Uterus (tissue), 4 donors: ENCODE data around the gene CKMT2. TPM values are rescaled to one million over a fixed set of nuclear protein-coding genes. Genes with fewer than 3 reads are reported as not detected.
"Not testable (repeated sequence)": the region's sequence is repeated elsewhere in the genome, so short reads cannot be mapped to it uniquely, and the experiment has no call there.

Experiments used
- DNase-seq, 2 donors: peaks; one replicate each; pipeline ENCODE4 v3.0.0-alpha.2; 2019 to 2020
- H3K27ac ChIP-seq, 2 donors: fragments of 200-600 bp; sonication (generic); 1 replicate in 1 of 2; 2 replicates in 1 of 2; pipeline ENCODE4 v1.5.1; 2016 to 2018
- H3K27me3 ChIP-seq, 2 donors: fragments of 200-600 bp; sonication (generic); one replicate each; pipeline ENCODE4 v1.5.1; 2018 to 2019; ENCODE audit warnings: control low read depth in 1 of 2
- H3K36me3 ChIP-seq, 2 donors: fragments of 200-600 bp; sonication (generic); one replicate each; pipeline ENCODE4 v1.5.1; 2019; ENCODE audit warnings: control low read depth in 1 of 2
- H3K4me1 ChIP-seq, 2 donors: fragments of 200-600 bp; sonication (generic); one replicate each; pipeline ENCODE4 v1.5.1; 2018 to 2019; ENCODE audit warnings: control low read depth in 1 of 2
- H3K4me3 ChIP-seq, 2 donors: fragments of 200-600 bp; sonication (generic); 1 replicate in 1 of 2; 2 replicates in 1 of 2; pipeline ENCODE4 v1.5.1; 2018 to 2019; ENCODE audit warnings: mild to moderate bottlenecking in 1 of 2
- H3K9me3 ChIP-seq, 2 donors: fragments of 200-600 bp; sonication (generic); one replicate each; pipeline ENCODE4 v1.5.1; 2019; ENCODE audit warnings: control low read depth in 1 of 2
- POLR2A ChIP-seq, 2 donors: fragments of 450-650 bp; IDR thresholded peaks; one replicate each; pipeline ENCODE4 v1.6.1; 2016; ENCODE audit warnings: antibody characterized with exemption in 2 of 2, mild to moderate bottlenecking in 1 of 2, moderate library complexity in 1 of 2
- intact Hi-C: fragments of 100-400 bp; cut with DNase I; formaldehyde crosslinking; loops from one replicate; pipeline ENCODE4 v1.15.1; 2023; ENCODE audit warnings: low total_unique reads
- total RNA-seq, 4 donors: library from RNA; depleted of rRNA in 3 of 4; stranded (reverse); fragments of >200 nt in 3 of 4; gene quantifications; one replicate each; pipeline versions ENCODE4 v1.1.0 to v1.2.4, GENCODE V29; 2014 to 2023
- TF ChIP-seq, protein P1 (sequence below), 4 experiments: fragments of 200-600 bp in 2 of 4; fragments of 450-650 bp in 2 of 4; sonication (generic) in 2 of 4; IDR thresholded peaks; one replicate each; pipeline ENCODE4 v1.5.1; 2016 to 2019; ENCODE audit warnings: antibody characterized with exemption in 4 of 4, mild to moderate bottlenecking in 2 of 4, moderate library complexity in 1 of 4
- donor health status: DM: yes; HTN: yes; CAD: no.

The CKMT2 gene
- total RNA-seq, 4 donors from 2014 or later = 3.5 to 20.5 (median 9.8) TPM

DNA sequence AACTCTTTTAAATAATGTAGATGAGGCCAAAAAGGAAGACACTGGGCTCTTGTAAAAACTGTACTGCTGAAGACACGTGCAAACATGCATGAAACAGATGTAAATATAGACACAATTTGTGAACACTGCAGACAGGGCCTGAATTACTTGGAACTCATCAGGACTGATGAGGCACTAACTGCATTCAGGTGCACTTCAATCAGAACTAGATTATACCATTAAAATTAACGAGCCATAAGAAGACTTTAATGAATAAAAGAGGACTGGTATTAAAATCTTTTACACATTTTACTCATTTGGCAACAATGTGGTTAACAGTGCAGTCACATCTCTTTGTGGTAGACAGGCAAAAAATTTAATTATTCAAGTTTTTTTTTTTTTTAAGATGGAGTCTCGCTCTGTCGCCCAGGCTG is 54.9 kb downstream of the CKMT2 start:
- TF ChIP-seq POLR2A (IDR thresholded peaks at IDR 0.05) = no peak
- TF ChIP-seq, protein P1, sequence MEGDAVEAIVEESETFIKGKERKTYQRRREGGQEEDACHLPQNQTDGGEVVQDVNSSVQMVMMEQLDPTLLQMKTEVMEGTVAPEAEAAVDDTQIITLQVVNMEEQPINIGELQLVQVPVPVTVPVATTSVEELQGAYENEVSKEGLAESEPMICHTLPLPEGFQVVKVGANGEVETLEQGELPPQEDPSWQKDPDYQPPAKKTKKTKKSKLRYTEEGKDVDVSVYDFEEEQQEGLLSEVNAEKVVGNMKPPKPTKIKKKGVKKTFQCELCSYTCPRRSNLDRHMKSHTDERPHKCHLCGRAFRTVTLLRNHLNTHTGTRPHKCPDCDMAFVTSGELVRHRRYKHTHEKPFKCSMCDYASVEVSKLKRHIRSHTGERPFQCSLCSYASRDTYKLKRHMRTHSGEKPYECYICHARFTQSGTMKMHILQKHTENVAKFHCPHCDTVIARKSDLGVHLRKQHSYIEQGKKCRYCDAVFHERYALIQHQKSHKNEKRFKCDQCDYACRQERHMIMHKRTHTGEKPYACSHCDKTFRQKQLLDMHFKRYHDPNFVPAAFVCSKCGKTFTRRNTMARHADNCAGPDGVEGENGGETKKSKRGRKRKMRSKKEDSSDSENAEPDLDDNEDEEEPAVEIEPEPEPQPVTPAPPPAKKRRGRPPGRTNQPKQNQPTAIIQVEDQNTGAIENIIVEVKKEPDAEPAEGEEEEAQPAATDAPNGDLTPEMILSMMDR (IDR thresholded peaks at IDR 0.05) = no peak

DNA sequence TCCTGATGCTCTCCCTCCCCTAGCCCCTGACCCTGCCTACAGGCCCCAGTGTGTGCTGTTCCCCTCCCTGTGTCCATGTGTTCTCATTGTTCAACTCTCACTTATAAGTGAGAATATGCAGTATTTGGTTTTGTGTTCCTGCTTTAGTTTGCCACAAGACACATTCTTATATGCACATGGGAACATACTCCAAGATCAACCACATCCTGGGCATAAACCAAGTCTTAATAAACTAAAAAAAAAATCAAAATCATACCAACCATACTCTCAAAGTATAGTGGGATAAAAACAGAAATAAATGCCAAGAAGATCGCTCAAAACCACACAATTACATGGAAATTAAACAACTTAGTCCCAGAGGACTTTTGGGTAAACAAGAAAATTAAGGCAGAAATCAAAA is 57.0 kb downstream of the CKMT2 start:
- intact Hi-C loops = no loop called here
- Histone ChIP-seq H3K27me3 (no peaks in the 10 kb centered on the region), H3K9me3 (no peaks in the 10 kb centered on the region), H3K4me1 (no peaks in the 10 kb centered on the region), H3K36me3 (no peaks in the 10 kb centered on the region), H3K4me3 (no peak overlapping the region), H3K27ac (no peak overlapping the region)
- TF ChIP-seq, protein P1 (IDR thresholded peaks at IDR 0.05) = no peak
- no peak for TF ChIP-seq POLR2A (IDR thresholded peaks at IDR 0.05)
- no peak for DNase-seq

More for the DNA sequence above, 54.9 kb downstream of the CKMT2 start:
- Histone ChIP-seq H3K36me3 (no peaks in the 10 kb centered on the region), H3K27ac (no peak overlapping the region), H3K27me3 (no peaks in the 10 kb centered on the region), H3K4me1 (no peaks in the 10 kb centered on the region), H3K4me3 (no peak overlapping the region), H3K9me3 (no peaks in the 10 kb centered on the region)
- no peak for DNase-seq
- intact Hi-C loops = no loop called here

DNA sequence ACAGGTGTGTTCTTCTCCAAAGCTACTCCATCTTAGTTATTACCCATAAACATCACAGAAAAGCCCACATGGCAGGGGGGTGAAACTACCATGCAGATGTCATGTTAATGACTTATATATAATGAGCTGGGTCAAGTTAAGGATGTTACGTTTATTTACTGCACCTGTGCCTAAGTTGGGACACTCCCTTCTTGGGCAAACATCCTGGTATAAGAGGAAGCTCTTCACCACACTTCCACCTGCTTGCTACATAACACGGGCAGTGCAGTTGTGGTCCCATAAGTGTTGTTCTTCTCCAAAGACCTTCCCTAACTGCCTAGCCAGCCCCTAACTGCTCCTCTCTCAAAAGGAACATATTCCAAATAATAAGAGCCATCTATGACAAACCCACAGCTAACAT is 59.0 kb downstream of the CKMT2 start:
- TF ChIP-seq, protein P1 (IDR thresholded peaks at IDR 0.05) = no peak
- no peak for TF ChIP-seq POLR2A (IDR thresholded peaks at IDR 0.05)
- DNase-seq = no peak
- no peaks in the 10 kb centered on the region for H3K36me3 ChIP-seq
- no peak overlapping the region for H3K27ac ChIP-seq
- H3K27me3 ChIP-seq = no peaks in the 10 kb centered on the region
- H3K4me3 ChIP-seq = no peak overlapping the region
- H3K4me1 ChIP-seq = no peaks in the 10 kb centered on the region
- H3K9me3 ChIP-seq = no peaks in the 10 kb centered on the region
- intact Hi-C loops = no loop called here

DNA sequence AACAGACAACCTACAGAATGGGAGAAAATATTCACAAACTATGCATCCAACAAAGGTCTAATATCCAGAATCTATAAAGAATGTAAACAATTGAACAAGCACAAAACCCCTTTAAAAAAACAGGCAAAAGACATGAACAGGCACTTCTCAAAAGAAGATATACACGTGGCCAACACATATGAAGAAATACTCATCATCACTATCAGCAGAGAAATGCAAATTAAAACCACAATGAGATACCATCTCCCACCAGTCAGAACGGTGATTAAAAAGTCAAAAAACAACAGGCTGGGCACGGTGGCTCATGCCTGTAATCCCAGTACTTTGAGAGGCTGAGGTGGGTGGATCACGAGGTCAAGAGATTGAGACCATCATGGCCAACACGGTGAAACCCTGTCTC is 60.9 kb downstream of the CKMT2 start:
- H3K36me3 ChIP-seq, H3K9me3 ChIP-seq, H3K4me3 ChIP-seq, intact Hi-C loops, H3K27me3 ChIP-seq, DNase-seq, H3K27ac ChIP-seq, H3K4me1 ChIP-seq: not testable (repeated sequence)

DNA sequence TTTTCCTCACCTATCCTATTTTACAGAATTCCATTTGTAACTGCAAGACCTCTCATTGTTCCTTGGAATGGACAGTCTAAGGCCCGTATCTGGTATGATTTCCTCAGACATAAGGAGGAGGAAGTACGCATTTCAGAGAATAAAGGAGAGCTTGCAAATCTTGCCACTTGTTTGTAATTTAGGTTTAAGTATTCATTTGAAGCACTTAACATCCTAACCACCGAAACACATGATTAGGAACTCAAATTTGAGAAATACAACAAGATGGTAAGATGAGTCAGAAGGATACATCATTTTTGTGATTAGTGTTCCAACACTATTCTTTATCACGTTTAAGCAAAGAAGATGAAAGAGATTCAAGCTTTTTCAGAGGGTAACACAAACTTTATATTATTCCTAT is 64.4 kb downstream of the CKMT2 start:
- H3K4me1 ChIP-seq = no peaks in the 10 kb centered on the region
- no peaks in the 10 kb centered on the region for H3K9me3 ChIP-seq
- H3K4me3 ChIP-seq = no peak overlapping the region
- TF ChIP-seq, protein P1 (IDR thresholded peaks at IDR 0.05) = no peak
- TF ChIP-seq POLR2A (IDR thresholded peaks at IDR 0.05) = no peak
- no peak overlapping the region for H3K27ac ChIP-seq
- H3K36me3 ChIP-seq = no peaks in the 10 kb centered on the region
- intact Hi-C loops = no loop called here
- DNase-seq = no peak
- H3K27me3 ChIP-seq = no peaks in the 10 kb centered on the region

DNA sequence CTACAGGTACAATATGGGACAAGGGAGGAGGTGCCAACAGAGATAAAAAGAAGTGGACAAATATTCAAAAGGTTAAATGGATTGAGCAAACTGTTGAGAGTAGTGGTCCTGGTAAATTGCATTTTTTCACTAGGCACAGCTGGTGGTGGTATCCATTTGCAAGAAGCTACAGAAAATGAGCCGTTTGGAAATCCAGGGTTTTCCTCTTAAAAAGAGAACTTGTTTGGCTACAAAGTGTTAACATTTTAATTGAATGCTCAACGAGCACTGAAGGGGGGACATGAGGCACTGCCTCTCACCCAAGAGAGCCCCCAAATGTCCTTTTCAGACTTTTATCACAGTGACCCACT is 67.8 kb downstream of the CKMT2 start:
- DNase-seq = no peak
- Histone ChIP-seq H3K9me3 (no peaks in the 10 kb centered on the region), H3K27ac (peak overlapping the region; percentile 90 to 92), H3K4me1 (no peaks in the 10 kb centered on the region), H3K36me3 (no peaks in the 10 kb centered on the region), H3K27me3 (no peaks in the 10 kb centered on the region), H3K4me3 (peak overlapping the region; percentile 87 to 92)
- no peak for TF ChIP-seq POLR2A (IDR thresholded peaks at IDR 0.05)
- TF ChIP-seq, protein P1 (IDR thresholded peaks at IDR 0.05) = no peak
- intact Hi-C loops = no loop called here
